Esophagus squamous epithelium (tissue), 5 donors: ENCODE results near the gene KLK11. TPM values are rescaled to one million over a fixed set of nuclear protein-coding genes. Genes with fewer than 3 reads are reported as not detected.

ENCODE experiments used
- DNase-seq: peaks from one replicate; lab custom pipeline; 2025; lab: John Stamatoyannopoulos, UW
- H3K27ac ChIP-seq, 4 donors: fragments of 200-600 bp; sonication (generic); one replicate each; pipeline ENCODE4 v1.5.1; 2016 to 2019; ENCODE audit warnings: mild to moderate bottlenecking in 1 of 4
- H3K27me3 ChIP-seq, 4 donors: fragments of 200-600 bp; sonication (generic); 1 replicate in 3 of 4; 2 replicates in 1 of 4; pipeline versions ENCODE4 v1.5.1 to v1.6.0; 2017 to 2021; ENCODE audit warnings: antibody characterized with exemption in 1 of 4
- H3K36me3 ChIP-seq, 3 donors: fragments of 200-600 bp; sonication (generic); one replicate each; pipeline ENCODE4 v1.5.1; 2016 to 2019
- H3K4me1 ChIP-seq, 3 donors: fragments of 200-600 bp; sonication (generic); one replicate each; pipeline ENCODE4 v1.5.1; 2017 to 2019
- H3K4me3 ChIP-seq, 4 donors: fragments of 200-600 bp; sonication (generic); 1 replicate in 3 of 4; 2 replicates in 1 of 4; pipeline ENCODE4 v1.5.1; 2016 to 2019; ENCODE audit warnings: mild to moderate bottlenecking in 2 of 4, moderate library complexity in 1 of 4
- H3K9me3 ChIP-seq, 3 donors: fragments of 200-600 bp; sonication (generic); one replicate each; pipeline ENCODE4 v1.5.1; 2016 to 2019
- CTCF ChIP-seq, 6 experiments: fragments of 450-650 bp in 4 of 6; fragments of 200-600 bp in 2 of 6; sonication (generic) in 2 of 6; IDR thresholded peaks; one replicate each; pipeline ENCODE4 v1.5.1; 2016 to 2019; ENCODE audit warnings: antibody characterized with exemption in 6 of 6, mild to moderate bottlenecking in 4 of 6, moderate library complexity in 4 of 6
- POLR2A ChIP-seq, 4 donors: fragments of 450-650 bp; IDR thresholded peaks; one replicate each; pipeline ENCODE4 v1.6.1; 2017; ENCODE audit warnings: antibody characterized with exemption in 4 of 4, mild to moderate bottlenecking in 4 of 4, moderate library complexity in 3 of 4
- WGBS, 2 donors: methylation state at CpG; one replicate each; pipeline ENCODE4 v1.1.5; 2018; 5-methylcytosine and 5-hydroxymethylcytosine counted together
- intact Hi-C: fragments of 100-400 bp; cut with DNase I; formaldehyde crosslinking; loops from one replicate; pipeline ENCODE4 v1.15.0; 2022
- total RNA-seq, 4 donors: library from RNA; depleted of rRNA; stranded (reverse); fragments of >200 nt; gene quantifications; one replicate each; pipeline ENCODE4 v1.1.0, GENCODE V29; 2016
- donor health status: DM: yes; HTN: yes; CAD: no.

KLK11 gene
- total RNA-seq, 4 donors from 2014 or later = 171 to 460 (median 244) TPM

GRCh38 chr19:51010066-51010795 is 16.2 kb downstream of the KLK11 start:
- Histone ChIP-seq H3K9me3 (no peaks in the 10 kb centered on the region), H3K4me1 (peaks cover 3 to 25% (median 10%) of the 10 kb centered on the region in 3 donors), H3K4me3 (no peak overlapping the region), H3K27me3 (peaks cover 0 to 67% (median 0%) of the 10 kb centered on the region in 4 donors), H3K27ac (peak overlapping the region; percentile 28 to 63 (median 62)), H3K36me3 (peaks cover 0 to 10% (median 0%) of the 10 kb centered on the region in 3 donors)
- intact Hi-C loops = no loop called here
- WGBS, 2 donors = 31 to 47% methylated on average over 4 of the region's 4 CpGs
- DNase-seq = no peak
- TF ChIP-seq CTCF (IDR thresholded peaks at IDR 0.05) = no peak
- TF ChIP-seq POLR2A (IDR thresholded peaks at IDR 0.05) = no peak

GRCh38 chr19:51009061-51009891 is 17.1 kb downstream of the KLK11 start:
- intact Hi-C loops = no loop called here
- Histone ChIP-seq H3K36me3 (peaks cover 0 to 4% (median 0%) of the 10 kb centered on the region in 3 donors), H3K27me3 (peaks cover 0 to 58% (median 0%) of the 10 kb centered on the region in 4 donors), H3K9me3 (no peaks in the 10 kb centered on the region), H3K4me1 (peaks cover 3 to 25% (median 10%) of the 10 kb centered on the region in 3 donors), H3K4me3 (no peak overlapping the region), H3K27ac (peak overlapping the region in 3 of 4 donors; percentile 61 to 63 (median 63))
- DNase-seq = no peak
- WGBS, 2 donors = 44 to 52% methylated on average over 5 to 8 of the region's 19 CpGs
- TF ChIP-seq POLR2A (IDR thresholded peaks at IDR 0.05) (no peak), CTCF (IDR thresholded peaks at IDR 0.05) (no peak)

GRCh38 chr19:51007488-51007887 is 18.9 kb downstream of the KLK11 start:
- intact Hi-C loops = no loop called here
- Histone ChIP-seq H3K4me3 (no peak overlapping the region), H3K9me3 (no peaks in the 10 kb centered on the region), H3K4me1 (peaks cover 7 to 25% (median 10%) of the 10 kb centered on the region in 3 donors), H3K36me3 (no peaks in the 10 kb centered on the region), H3K27me3 (peaks cover 0 to 57% (median 0%) of the 10 kb centered on the region in 4 donors), H3K27ac (no peak overlapping the region)
- WGBS, 2 donors = 84 to 88% methylated on average over 3 of the region's 3 CpGs
- TF ChIP-seq CTCF (IDR thresholded peaks at IDR 0.05) = no peak
- no peak for TF ChIP-seq POLR2A (IDR thresholded peaks at IDR 0.05)
- DNase-seq = no peak

GRCh38 chr19:51006406-51006805 is 20.0 kb downstream of the KLK11 start:
- WGBS, 2 donors = 24 to 49% methylated on average over 4 to 8 of the region's 8 CpGs
- intact Hi-C loops = no loop called here
- Histone ChIP-seq H3K27me3 (peaks cover 0 to 60% (median 0%) of the 10 kb centered on the region in 4 donors), H3K9me3 (no peaks in the 10 kb centered on the region), H3K4me3 (no peak overlapping the region), H3K36me3 (no peaks in the 10 kb centered on the region), H3K27ac (no peak overlapping the region), H3K4me1 (peaks cover 14 to 36% (median 16%) of the 10 kb centered on the region in 3 donors)
- no peak for DNase-seq
- TF ChIP-seq POLR2A (IDR thresholded peaks at IDR 0.05) = no peak
- no peak for TF ChIP-seq CTCF (IDR thresholded peaks at IDR 0.05)
